GM12878 (cell line): ENCODE results near the gene F7. TPM values are rescaled to one million over a fixed set of nuclear protein-coding genes. Genes with fewer than 3 reads are reported as not detected.
A peak's percentile ranks its signal among the peaks of the same experiment; 100 is the strongest.

Source experiments
- ATAC-seq: fragments of 200-7000 bp; cut with Tn5 transposase; 3 replicates; pipeline ENCODE4 v1.9.1; 2020; ENCODE audit warnings: mild to moderate bottlenecking, moderate library complexity
- BruUV-seq: library from RNA; stranded (reverse); fragments of 400-500 nt; replicated peaks from 2 replicates; lab custom pipeline; 2021; lab: Mats Ljungman, UMichigan
- CTCF ChIA-PET: fragments of 300-600 bp; sonication (Branson Sonifier 250); formaldehyde crosslinking; extraction: SDS; loops from one replicate; lab custom pipeline; 2021; ENCODE audit warnings: inconsistent platforms; lab: Yijun Ruan, JAX
- POLR2A ChIA-PET: fragments of 350-600 bp; formaldehyde crosslinking; extraction: SDS; loops from one replicate; lab custom pipeline; 2021; ENCODE audit warnings: inconsistent platforms; lab: Charles Lee
- RAD21 ChIA-PET: fragments of 300-600 bp; sonication (Branson Sonifier 250); formaldehyde crosslinking; loops from one replicate; lab custom pipeline; 2023; ENCODE audit warnings: antibody characterized with exemption; ENCODE audit not compliant: unreplicated experiment; lab: Charles Lee
- SMC1A ChIA-PET: fragments of 300-600 bp; sonication (Branson Sonifier 250); formaldehyde crosslinking; loops from one replicate; lab custom pipeline; 2023; ENCODE audit not compliant: unreplicated experiment, uncharacterized antibody; lab: Charles Lee
- DNase-seq: peaks from one replicate; pipeline ENCODE4 v3.0.0-alpha.2; 2011; ENCODE audit warnings: low read depth, low spot score
- FAIRE-seq: peaks from 3 replicates; lab custom pipeline; 2011; peaks lifted over from hg19 to GRCh38; lab: Jason Lieb, UNC
- H2AFZ ChIP-seq: 2 replicates; pipeline ENCODE4 v1.6.0; 2011; ENCODE audit warnings: low read depth, low read length, control low read depth; ENCODE audit not compliant: control insufficient read depth
- H3K27ac ChIP-seq: 2 replicates; pipeline ENCODE4 v1.5.1; 2011; ENCODE audit warnings: control low read depth; ENCODE audit not compliant: control insufficient read depth, insufficient read depth
- H3K27me3 ChIP-seq, 2 experiments: replicated peaks in 1 of 2; 2 replicates each; pipeline versions ENCODE4 v1.6.0 to v1.6.1; 2011; ENCODE audit warnings: low read length in 1 of 2; ENCODE audit not compliant: control insufficient read depth in 2 of 2, insufficient read depth in 2 of 2
- H3K36me3 ChIP-seq, 2 experiments: 2 replicates each; pipeline ENCODE4 v1.5.1; 2011; ENCODE audit warnings: low read length in 1 of 2; ENCODE audit not compliant: control insufficient read depth in 2 of 2, insufficient read depth in 2 of 2
- H3K4me1 ChIP-seq: 2 replicates; pipeline ENCODE4 v1.6.1; 2011; ENCODE audit warnings: mild to moderate bottlenecking, low read length, moderate library complexity, mixed read lengths; ENCODE audit not compliant: control insufficient read depth, insufficient read depth
- H3K4me2 ChIP-seq: 2 replicates; pipeline ENCODE4 v1.6.0; 2011; ENCODE audit warnings: control low read depth; ENCODE audit not compliant: control insufficient read depth, insufficient read depth
- H3K4me3 ChIP-seq: fragments of 200-600 bp; sonication (generic); 2 replicates; pipeline ENCODE4 v1.5.1; 2016
- H3K79me2 ChIP-seq: 2 replicates; pipeline ENCODE4 v1.6.0; 2011; ENCODE audit warnings: low read length; ENCODE audit not compliant: control insufficient read depth, insufficient read depth
- H3K9ac ChIP-seq: 2 replicates; pipeline ENCODE4 v1.8.0; 2011; ENCODE audit warnings: low read length, control low read depth, mixed read lengths; ENCODE audit not compliant: control insufficient read depth, insufficient read depth
- H3K9me3 ChIP-seq: replicated peaks from 3 replicates; pipeline ENCODE4 v1.5.1; 2011; ENCODE audit warnings: mild to moderate bottlenecking, low read length; ENCODE audit not compliant: control insufficient read depth, insufficient read depth
- H4K20me1 ChIP-seq: 2 replicates; pipeline ENCODE4 v1.6.0; 2011; ENCODE audit not compliant: control insufficient read depth, insufficient read depth
- CBFB ChIP-seq: IDR thresholded peaks from 2 replicates; pipeline ENCODE4 v1.6.1; 2016; ENCODE audit warnings: antibody characterized with exemption, low read depth
- HDAC6 ChIP-seq: fragments of 200-600 bp; sonication (generic); IDR thresholded peaks from one replicate; pipeline ENCODE4 v1.8.0; 2017; ENCODE audit warnings: antibody characterized with exemption; ENCODE audit not compliant: unreplicated experiment
- SP1 ChIP-seq: IDR thresholded peaks from one replicate; pipeline ENCODE4 v1.6.1; 2011; ENCODE audit warnings: low read depth, low read length
- WGBS: methylation state at CpG from one replicate; pipeline ENCODE4 v1.1.6; 2016; ENCODE audit warnings: low lambda C conversion rate; ENCODE audit not compliant: insufficient replicate concordance, insufficient coverage; ENCODE audit errors: missing lambda C conversion rate; 5-methylcytosine and 5-hydroxymethylcytosine counted together
- in situ Hi-C: fragments of 300-500 bp; cut with MboI; formaldehyde crosslinking; loops from 9 replicates; pipeline ENCODE4 v1.14.3; 2018; ENCODE audit warnings: mixed read lengths
- intact Hi-C: fragments of 100-400 bp; cut with micrococcal nuclease; formaldehyde crosslinking; loops from one replicate; pipeline ENCODE4 v1.14.2; 2022; ENCODE audit not compliant: unreplicated experiment
- polyA plus RNA-seq, 11 experiments: library from polyadenylated mRNA; depleted of rRNA in 4 of 11; unstranded in 6 of 11; stranded (reverse) in 5 of 11; fragments of >200 nt; fragmentation: Nextera tagmentation in 4 of 11; fragmentation: Illumina TruSeq in 1 of 11; extraction: Ambion mirVana in 4 of 11; extraction: Trizol in 1 of 11; gene quantifications; 1 replicate in 1 of 11; 2 replicates in 10 of 11; pipeline versions ENCODE4 v1.2.1 to v1.2.3, GENCODE V29; 2011 to 2016; ENCODE audit warnings: inconsistent platforms in 2 of 11, missing spikeins in 2 of 11, low read depth in 1 of 11
- total RNA-seq, 4 experiments: library from RNA; depleted of rRNA in 3 of 4; stranded (reverse); fragments of >200 nt in 3 of 4; fragmentation: Illumina TruSeq in 1 of 4; extraction: Trizol in 1 of 4; gene quantifications; 2 replicates each; pipeline versions ENCODE4 v1.2.1 to v1.2.3, GENCODE V29; 2013 to 2021
- TF ChIP-seq, protein P1 (sequence below): fragments of 450-650 bp; IDR thresholded peaks from 2 replicates; pipeline ENCODE4 v1.6.1; 2016; ENCODE audit warnings: mild to moderate bottlenecking, moderate library complexity, borderline replicate concordance

Gene F7
- total and polyA plus RNA-seq, 10 of the 15 experiments (the other 5 are each of a cell fraction or from before 2014, with no cell fraction given), result not detected

DNA sequence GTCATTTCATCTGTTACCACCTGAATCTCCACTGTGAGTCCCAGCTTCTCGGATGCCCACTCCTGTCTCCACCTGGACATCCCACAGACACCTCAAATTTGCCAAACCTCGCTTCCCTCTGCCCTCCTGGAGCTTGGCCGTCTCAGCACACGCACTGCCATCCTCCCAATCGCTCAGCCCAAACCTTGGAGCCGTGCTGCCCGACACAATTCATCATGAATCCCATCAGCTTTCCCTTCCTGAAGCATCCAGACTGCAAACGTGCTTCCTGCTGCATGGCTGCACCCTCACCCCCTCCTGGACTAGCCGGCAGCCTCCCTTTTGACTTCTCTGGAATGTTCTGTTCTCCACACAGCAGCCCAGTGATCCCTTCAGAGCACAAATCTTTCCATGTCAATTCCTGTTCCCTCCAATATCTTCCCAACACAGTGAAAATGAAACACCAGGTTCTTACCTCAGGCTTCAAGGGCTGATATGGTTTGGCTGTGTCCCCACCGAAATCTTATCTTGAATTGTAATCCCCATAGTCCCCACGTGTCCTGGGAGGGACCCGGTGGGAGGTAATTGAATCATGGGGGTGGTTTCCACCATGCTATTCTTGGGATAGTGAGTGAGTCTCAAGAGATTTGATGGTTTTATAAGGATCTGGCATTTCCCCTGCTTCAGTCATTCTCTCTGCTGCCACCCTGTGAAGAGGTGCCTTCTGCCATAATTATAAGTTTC lies 51.8 kb downstream of the F7 start (continued):
- TF ChIP-seq HDAC6 (no peak), CBFB (no peak)
- TF ChIP-seq, protein P1, sequence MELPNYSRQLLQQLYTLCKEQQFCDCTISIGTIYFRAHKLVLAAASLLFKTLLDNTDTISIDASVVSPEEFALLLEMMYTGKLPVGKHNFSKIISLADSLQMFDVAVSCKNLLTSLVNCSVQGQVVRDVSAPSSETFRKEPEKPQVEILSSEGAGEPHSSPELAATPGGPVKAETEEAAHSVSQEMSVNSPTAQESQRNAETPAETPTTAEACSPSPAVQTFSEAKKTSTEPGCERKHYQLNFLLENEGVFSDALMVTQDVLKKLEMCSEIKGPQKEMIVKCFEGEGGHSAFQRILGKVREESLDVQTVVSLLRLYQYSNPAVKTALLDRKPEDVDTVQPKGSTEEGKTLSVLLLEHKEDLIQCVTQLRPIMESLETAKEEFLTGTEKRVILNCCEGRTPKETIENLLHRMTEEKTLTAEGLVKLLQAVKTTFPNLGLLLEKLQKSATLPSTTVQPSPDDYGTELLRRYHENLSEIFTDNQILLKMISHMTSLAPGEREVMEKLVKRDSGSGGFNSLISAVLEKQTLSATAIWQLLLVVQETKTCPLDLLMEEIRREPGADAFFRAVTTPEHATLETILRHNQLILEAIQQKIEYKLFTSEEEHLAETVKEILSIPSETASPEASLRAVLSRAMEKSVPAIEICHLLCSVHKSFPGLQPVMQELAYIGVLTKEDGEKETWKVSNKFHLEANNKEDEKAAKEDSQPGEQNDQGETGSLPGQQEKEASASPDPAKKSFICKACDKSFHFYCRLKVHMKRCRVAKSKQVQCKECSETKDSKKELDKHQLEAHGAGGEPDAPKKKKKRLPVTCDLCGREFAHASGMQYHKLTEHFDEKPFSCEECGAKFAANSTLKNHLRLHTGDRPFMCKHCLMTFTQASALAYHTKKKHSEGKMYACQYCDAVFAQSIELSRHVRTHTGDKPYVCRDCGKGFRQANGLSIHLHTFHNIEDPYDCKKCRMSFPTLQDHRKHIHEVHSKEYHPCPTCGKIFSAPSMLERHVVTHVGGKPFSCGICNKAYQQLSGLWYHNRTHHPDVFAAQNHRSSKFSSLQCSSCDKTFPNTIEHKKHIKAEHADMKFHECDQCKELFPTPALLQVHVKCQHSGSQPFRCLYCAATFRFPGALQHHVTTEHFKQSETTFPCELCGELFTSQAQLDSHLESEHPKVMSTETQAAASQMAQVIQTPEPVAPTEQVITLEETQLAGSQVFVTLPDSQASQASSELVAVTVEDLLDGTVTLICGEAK, result no peak
- TF ChIP-seq, all 136 proteins: peak for 0

DNA sequence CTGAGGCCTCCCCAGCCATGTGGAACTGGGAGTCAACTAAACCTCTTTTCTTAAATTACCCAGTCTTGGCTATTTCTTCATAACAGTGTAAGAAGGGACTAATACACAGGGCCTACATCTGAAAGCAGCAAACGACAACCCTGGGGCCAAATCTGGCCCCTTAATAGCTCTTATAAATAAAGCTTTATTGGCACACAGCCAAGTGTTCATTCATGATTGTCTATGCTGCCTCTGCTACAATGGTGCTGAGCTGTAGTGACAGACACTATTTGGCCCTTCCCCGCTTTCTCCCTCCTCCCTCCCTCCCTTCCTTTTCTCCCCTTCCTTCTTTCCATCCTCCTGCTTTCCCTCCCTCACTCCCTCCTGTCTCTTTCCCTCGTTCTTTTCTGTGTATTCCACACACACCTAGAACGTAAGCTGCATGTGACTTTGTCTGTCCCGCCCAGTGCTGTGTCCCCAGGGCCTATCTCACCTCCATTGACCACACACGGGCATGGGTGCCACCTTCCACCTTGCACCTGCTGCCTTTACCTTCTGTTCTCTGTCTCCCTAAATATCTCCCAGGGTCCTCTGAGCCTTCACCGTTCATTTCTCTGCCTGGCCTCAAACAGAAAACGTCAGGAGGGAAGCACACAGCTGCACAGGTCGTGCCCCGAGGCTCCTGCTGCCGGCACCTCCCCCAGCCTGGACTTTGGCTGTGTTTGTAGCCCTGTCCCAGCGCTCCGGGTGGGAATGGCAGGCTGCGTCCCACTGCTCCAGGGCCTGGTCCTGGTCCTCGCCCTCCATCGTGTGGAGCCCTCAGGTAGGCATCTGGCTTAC lies 52.5 kb downstream of the F7 start, which contains the start of gene PROZ:
PROZ (plus strand) TSS at position 720 of the 819 bp plus-strand sequence; CDS start at position 733, 13 bp downstream.
- BruUV-seq, result no TSS peak
- FAIRE-seq, result no peak
- no peak for DNase-seq
- Histone ChIP-seq H3K9ac (no peak within 1 kb of the TSS), H3K36me3 (no peaks in the 10 kb centered on the region), H3K4me3 (no peak within 1 kb of the TSS), H3K4me1 (peaks cover 4% of the 10 kb centered on the region), H3K9me3 (peaks cover 6% of the 10 kb centered on the region; the same call in 1 of the 3 replicates), H2AFZ (no peak within 1 kb of the TSS)
- CTCF ChIA-PET, result no interaction called here
- WGBS, result 41% methylated on average over 16 of the region's 16 CpGs
- POLR2A ChIA-PET, result no interaction called here
- intact Hi-C loops, result no loop called here
- TF ChIP-seq, protein P1, result peak; percentile 36; the same call in 1 of the 2 replicates
- TF ChIP-seq SP1, result no peak
- TF ChIP-seq, all 136 proteins: peak for 1
- ChIA-PET SMC1A (no interaction called here), RAD21 (no interaction called here)
- Histone ChIP-seq H3K4me2 (no peak within 1 kb of the TSS), H3K79me2 (no peaks in the 10 kb centered on the region), H3K27me3 (peaks cover 0 to under 1% of the 10 kb centered on the region in 2 experiments; a peak in 1 of 4 replicates), H3K27ac (no peak within 1 kb of the TSS), H4K20me1 (no peaks in the 10 kb centered on the region)
- in situ Hi-C loops, result no loop called here
- no peak for ATAC-seq
